HT-29 (cell line): ENCODE results near the gene REXO1. TPM values are rescaled to one million over a fixed set of nuclear protein-coding genes. Genes with fewer than 3 reads are reported as not detected.

Experiments
- DNase-seq: peaks from one replicate; pipeline ENCODE4 v3.0.0-alpha.2; 2015; ENCODE audit warnings: low spot score
- total RNA-seq: library from RNA; depleted of rRNA; stranded (reverse); fragments of >200 nt; shearing (Covaris generic); gene quantifications from 2 replicates; pipeline ENCODE4 v1.2.3, GENCODE V29; 2014; rRNA removed

Gene REXO1
- total RNA-seq, 1 experiment from 2014 or later: 26.1 TPM

GRCh38 chr19:1766800-1767352 lies 81.4 kb downstream of the REXO1 start:
- DNase-seq: no peak

GRCh38 chr19:1765904-1766799 lies 82.1 kb downstream of the REXO1 start:
- no peak for DNase-seq

Other genes starting within 250 kb of the REXO1 start
- gene UQCR11, start 243.0 kb downstream of the REXO1 start, total RNA-seq: 121 and 155 TPM in 2 replicates
- gene TCF3, start 195.9 kb downstream of the REXO1 start, total RNA-seq: 241 and 271 TPM in 2 replicates
- gene ONECUT3, start 95.0 kb downstream of the REXO1 start, total RNA-seq: not detected in 2 replicates
- gene ATP8B3, start 36.2 kb downstream of the REXO1 start, total RNA-seq: 0.65 and 2.0 TPM in 2 replicates
- 25.2 and 34.5 TPM in 2 replicates for gene KLF16, start 15.1 kb upstream of the REXO1 start, total RNA-seq
- gene ABHD17A, start 37.0 kb upstream of the REXO1 start, total RNA-seq: 136 and 141 TPM in 2 replicates
- gene ADAT3, start 56.9 kb upstream of the REXO1 start, total RNA-seq: 3.2 and 6.9 TPM in 2 replicates
- gene SCAMP4, start 56.9 kb upstream of the REXO1 start, total RNA-seq: 67.6 and 73.3 TPM in 2 replicates
- 175 and 178 TPM in 2 replicates for gene CSNK1G2, start 92.7 kb upstream of the REXO1 start, total RNA-seq
- gene BTBD2, start 167.2 kb upstream of the REXO1 start, total RNA-seq: 43.3 and 56.4 TPM in 2 replicates
- 212 and 223 TPM in 2 replicates for gene MKNK2, start 202.8 kb upstream of the REXO1 start, total RNA-seq
- 7.7 and 9.2 TPM in 2 replicates for gene MOB3A, start 247.8 kb upstream of the REXO1 start, total RNA-seq
- 2.7 and 5.3 TPM in 2 replicates for gene IZUMO4, start 248.4 kb upstream of the REXO1 start, total RNA-seq